SH-SY5Y (cell line): Measurements from ENCODE around the gene JKAMP.

Experiments used
- GATA2 ChIP-seq: IDR thresholded peaks from 2 replicates; pipeline ENCODE4 v1.6.1; 2011; ENCODE audit warnings: mild to moderate bottlenecking, low read depth, low read length
- GATA3 ChIP-seq: IDR thresholded peaks from 2 replicates; pipeline ENCODE4 v1.6.1; 2011; ENCODE audit warnings: low read depth, mild to moderate bottlenecking, low read length, moderate library complexity

JKAMP gene

DNA sequence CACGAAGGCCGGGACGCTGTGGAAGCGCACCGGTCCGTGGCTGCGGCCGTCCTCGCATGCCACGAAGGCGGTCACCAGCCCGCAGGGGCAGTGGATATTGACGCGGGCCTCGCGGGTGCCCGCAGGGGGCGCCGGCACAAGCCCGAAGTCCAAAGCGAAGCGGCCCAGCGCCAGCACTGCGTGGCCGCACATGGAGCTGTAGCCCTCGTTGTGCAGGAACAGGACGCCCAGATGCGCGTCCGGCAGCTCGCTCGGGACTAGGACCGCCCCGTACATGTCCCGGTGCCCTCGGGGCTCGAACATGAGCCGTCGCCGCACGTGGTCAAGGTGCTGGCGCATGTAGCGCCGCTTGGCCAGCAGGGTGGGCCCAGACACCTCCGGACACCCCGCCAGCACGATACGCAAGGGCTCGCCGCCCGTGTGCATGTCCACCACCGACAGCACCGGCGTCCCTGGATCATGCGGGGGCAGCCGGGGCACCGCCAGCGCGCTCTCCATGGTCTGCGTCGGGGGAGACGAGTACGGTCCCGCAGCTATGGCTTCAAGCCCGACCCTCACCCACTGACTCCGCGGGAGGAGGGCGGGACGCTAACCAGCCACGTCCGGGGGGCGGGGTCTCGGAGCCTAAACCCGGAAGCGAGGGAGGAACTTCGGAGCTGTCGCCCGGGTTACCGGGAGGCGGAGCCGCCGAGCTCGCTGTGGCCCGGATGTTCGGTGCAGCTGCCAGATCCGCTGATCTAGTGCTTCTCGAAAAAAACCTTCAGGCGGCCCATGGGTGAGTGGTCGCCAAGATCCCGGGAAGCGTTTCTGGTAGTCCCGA, at the start of gene JKAMP, which contains the start of gene L3HYPDH:
Gene JKAMP (plus strand): TSS at position 699 of the 820 bp plus-strand sequence. CDS start 73 bp downstream, at position 772.
Gene L3HYPDH (minus strand): TSS at position 590 of the 820 bp plus-strand sequence. CDS start 92 bp downstream, at position 498.
- no peak for TF ChIP-seq GATA3
- TF ChIP-seq GATA2, result peak; percentile 86

- TF ChIP-seq GATA3, result no peak
- no peak for TF ChIP-seq GATA2
These were observed 49.2 kb upstream of the JKAMP start for GRCh38 chr14:59435101-59435500.

- TF ChIP-seq GATA2 (no peak), GATA3 (no peak)
These were observed 48.3 kb upstream of the JKAMP start for GRCh38 chr14:59435987-59436386.

DNA sequence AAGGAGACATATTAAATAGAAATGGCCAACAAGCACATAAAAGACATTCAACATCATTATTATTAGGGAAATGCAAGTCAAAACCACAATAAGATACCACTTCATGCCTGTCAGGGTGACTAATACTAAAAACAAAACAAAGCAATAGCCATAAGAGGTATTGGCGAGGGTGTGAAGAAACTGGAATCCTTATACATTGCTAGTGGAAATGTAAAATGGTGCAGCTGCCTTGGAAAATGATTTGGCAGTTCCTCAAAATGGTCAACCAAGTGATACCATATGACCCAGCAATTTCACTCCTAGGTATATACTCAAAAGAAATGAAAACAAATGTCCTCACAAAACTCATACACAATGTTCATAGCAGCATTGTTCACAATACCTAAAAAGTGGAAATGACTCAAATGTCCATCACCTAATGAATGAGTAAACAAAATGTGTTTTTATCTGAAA, 46.1 kb upstream of the JKAMP start:
- no peak for TF ChIP-seq GATA3
- TF ChIP-seq GATA2, result no peak

DNA sequence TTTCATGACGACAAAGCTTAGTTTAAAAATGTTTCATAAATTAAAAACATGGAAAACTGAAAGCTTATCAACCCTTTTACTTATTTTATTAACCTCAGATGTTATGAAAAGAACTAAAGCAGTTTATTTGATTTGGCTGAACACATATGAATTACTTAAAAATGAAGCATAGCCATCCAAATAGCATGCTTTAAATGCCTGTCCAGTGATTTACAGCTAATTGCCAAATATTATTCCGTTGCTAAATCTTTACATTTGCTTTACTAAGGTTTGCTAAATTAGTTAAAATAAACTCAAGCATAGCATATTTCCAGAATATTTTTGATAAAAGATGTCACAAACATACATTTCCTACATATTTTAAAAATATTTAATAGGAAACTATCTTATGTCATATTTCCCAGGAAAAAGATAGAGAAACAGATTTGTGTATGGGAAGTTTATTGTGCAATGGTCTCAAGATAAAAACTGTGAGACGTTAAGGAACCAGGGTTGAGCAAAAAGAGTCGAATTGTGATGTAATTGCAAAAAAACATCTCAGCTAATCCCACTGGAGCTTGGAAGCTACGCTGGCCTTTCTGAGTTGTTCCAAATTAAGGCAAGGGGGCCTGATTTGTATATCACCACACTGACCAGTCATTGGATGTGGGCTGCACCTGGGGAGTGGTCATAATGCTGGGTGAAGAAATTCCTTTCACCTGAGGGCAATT, 44.9 kb upstream of the JKAMP start:
- TF ChIP-seq GATA2, result no peak
- TF ChIP-seq GATA3, result no peak

DNA sequence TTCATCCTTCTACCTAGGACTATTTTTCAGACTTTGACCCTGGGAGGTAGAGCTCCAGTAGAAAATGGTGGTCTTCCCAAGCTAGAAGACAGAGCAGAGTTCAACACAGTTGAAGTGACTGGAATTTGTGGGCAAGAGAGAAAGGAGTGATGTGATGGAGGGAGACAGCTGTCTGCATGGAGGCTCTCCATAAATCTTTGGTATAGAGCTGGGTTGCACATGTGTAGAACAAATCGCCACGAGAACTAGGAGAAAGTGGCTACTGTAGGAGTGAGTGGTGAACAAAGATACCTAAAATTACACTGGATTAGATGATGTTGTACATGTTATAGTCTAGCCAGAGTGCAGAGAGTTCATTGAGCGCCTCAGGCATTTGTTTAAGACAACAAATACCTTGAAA, 33.6 kb upstream of the JKAMP start:
- TF ChIP-seq GATA3 (no peak), GATA2 (no peak)

DNA sequence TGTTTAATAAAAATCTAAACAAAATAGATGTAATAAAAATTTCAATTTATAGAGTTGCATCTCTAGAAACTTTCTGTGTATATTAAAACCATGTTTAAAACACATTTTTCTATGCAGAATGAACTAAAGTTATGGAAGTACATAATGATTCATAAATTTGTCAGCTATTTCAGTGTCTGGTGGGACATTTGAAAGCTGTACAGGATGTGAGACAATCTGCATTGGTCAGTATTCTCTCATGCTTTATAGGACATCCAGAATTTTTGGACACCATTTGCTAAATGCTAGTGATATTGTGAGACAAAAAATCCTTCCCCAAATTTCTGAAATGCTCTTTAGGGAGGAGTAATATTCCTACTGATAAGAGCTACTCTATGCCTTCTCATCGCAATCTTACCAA, 32.5 kb upstream of the JKAMP start:
- TF ChIP-seq GATA2 (no peak), GATA3 (no peak)

GRCh38 chr14:59454139-59454538, 30.2 kb upstream of the JKAMP start:
- no peak for TF ChIP-seq GATA2
- TF ChIP-seq GATA3, result no peak

- no peak for TF ChIP-seq GATA2
- no peak for TF ChIP-seq GATA3
These were observed 28.9 kb upstream of the JKAMP start for GRCh38 chr14:59455411-59455810.

- TF ChIP-seq GATA2, result no peak
- no peak for TF ChIP-seq GATA3
These were observed 25.8 kb upstream of the JKAMP start for GRCh38 chr14:59458486-59458885.

- TF ChIP-seq GATA2, result no peak
- TF ChIP-seq GATA3, result no peak
These were observed 23.9 kb upstream of the JKAMP start for GRCh38 chr14:59460378-59460777.

DNA sequence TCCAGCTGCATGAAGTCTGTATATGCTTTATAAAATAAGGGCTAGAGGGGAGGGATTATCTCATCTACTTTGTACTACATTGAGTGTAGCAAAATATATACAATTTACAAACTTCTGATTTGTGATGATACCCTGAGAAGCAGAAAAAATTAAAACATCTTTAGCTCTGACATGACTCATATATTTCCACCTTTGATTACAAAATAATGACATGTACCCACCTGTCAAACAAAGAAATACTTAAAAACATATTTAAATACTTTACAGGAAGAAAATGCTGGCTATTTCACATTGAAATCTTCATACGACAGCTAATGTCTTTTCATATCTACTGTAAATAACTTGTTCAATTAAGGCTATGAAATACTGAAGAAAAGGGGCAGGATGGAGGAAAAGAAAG, 22.4 kb upstream of the JKAMP start:
- TF ChIP-seq GATA3, result no peak
- no peak for TF ChIP-seq GATA2

DNA sequence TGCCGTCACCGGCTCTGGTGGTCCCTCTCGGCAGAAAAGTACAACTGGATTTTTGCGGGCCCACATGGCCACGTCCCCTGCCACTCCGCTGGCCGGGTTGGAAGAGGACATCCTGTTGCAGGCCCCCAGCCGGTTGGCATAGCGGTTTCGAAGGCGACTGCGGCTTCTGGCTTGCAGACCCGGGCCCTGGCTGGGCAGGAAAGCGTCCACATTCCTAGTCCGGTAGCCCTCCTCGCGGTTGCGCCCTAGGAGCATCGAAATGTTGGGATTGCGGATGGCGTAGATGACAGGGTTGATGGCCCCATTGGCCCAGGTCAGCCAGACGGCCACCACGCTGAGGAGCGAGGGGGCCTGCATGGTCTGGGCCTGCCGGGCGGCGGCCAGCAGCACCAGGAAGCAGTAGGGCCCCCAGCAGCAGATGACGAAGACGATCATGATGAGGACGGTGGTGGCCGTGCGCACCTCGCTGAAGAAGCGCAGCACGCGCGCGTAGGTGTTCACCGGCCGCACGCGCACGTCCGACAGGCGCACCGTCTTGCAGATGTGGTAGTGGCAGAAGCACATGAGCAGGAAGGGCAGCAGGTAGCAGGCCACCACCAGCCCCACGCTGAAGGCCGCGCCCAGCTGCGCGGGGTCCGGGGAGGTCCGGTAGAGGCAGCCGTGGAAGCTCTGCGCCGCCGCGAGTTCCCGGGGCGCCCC, 20.4 kb upstream of the JKAMP start:
- no peak for TF ChIP-seq GATA2
- TF ChIP-seq GATA3, result no peak
